ENCODE data around the gene LPP.

Gene LPP

GRCh38 chr3:188792793-188793192, 638.8 kb downstream of the LPP start:
- DNase-seq (ENCODE audit: low spot score) = peak; percentile 28

GRCh38 chr3:188796122-188796631, 642.2 kb downstream of the LPP start:
- peak; percentile 44 for DNase-seq (ENCODE audit: low spot score)

GRCh38 chr3:188797045-188797444, 643.1 kb downstream of the LPP start:
- DNase-seq (ENCODE audit: low spot score) = no peak

- DNase-seq (ENCODE audit: low spot score) = no peak
Measured at GRCh38 chr3:188798556-188799145, 644.7 kb downstream of the LPP start.

GRCh38 chr3:188801393-188801792, 647.4 kb downstream of the LPP start:
- DNase-seq (ENCODE audit: low spot score) = no peak

- DNase-seq (ENCODE audit: low spot score) = no peak
Measured at GRCh38 chr3:188802645-188803044, 648.7 kb downstream of the LPP start.

GRCh38 chr3:188807006-188807405, 653.0 kb downstream of the LPP start:
- DNase-seq (ENCODE audit: low spot score) = no peak

- DNase-seq (ENCODE audit: low spot score) = no peak
Measured at GRCh38 chr3:188812198-188812597, 658.2 kb downstream of the LPP start.

GRCh38 chr3:188814581-188814980, 660.6 kb downstream of the LPP start:
- no peak for DNase-seq (ENCODE audit: low spot score)

GRCh38 chr3:188817103-188817934, 663.4 kb downstream of the LPP start:
- DNase-seq (ENCODE audit: low spot score) = no peak

- DNase-seq (ENCODE audit: low spot score) = no peak
Measured at GRCh38 chr3:188817935-188818269, 663.9 kb downstream of the LPP start.

GRCh38 chr3:188818282-188818681, 664.3 kb downstream of the LPP start:
- no peak for DNase-seq (ENCODE audit: low spot score)

- DNase-seq (ENCODE audit: low spot score) = no peak
Measured at GRCh38 chr3:188819939-188820338, 666.0 kb downstream of the LPP start.

- peak; percentile 10 for DNase-seq (ENCODE audit: low spot score)
Measured at GRCh38 chr3:188822004-188822403, 668.0 kb downstream of the LPP start.

GRCh38 chr3:188822411-188822810, 668.5 kb downstream of the LPP start:
- no peak for DNase-seq (ENCODE audit: low spot score)

GRCh38 chr3:188824566-188824965, 670.6 kb downstream of the LPP start:
- DNase-seq (ENCODE audit: low spot score) = no peak

- DNase-seq (ENCODE audit: low spot score) = no peak
Measured at GRCh38 chr3:188825901-188826300, 671.9 kb downstream of the LPP start.

- DNase-seq (ENCODE audit: low spot score) = no peak
Measured at GRCh38 chr3:188826574-188826973, 672.6 kb downstream of the LPP start.

- no peak for DNase-seq (ENCODE audit: low spot score)
Measured at GRCh38 chr3:188827103-188827502, 673.1 kb downstream of the LPP start.

GRCh38 chr3:188827576-188827975, 673.6 kb downstream of the LPP start:
- no peak for DNase-seq (ENCODE audit: low spot score)

GRCh38 chr3:188829130-188829529, 675.2 kb downstream of the LPP start:
- DNase-seq (ENCODE audit: low spot score) = no peak

GRCh38 chr3:188829576-188829975, 675.6 kb downstream of the LPP start:
- DNase-seq (ENCODE audit: low spot score) = no peak

GRCh38 chr3:188830893-188831292, 676.9 kb downstream of the LPP start:
- no peak for DNase-seq (ENCODE audit: low spot score)

- DNase-seq (ENCODE audit: low spot score) = no peak
Measured at GRCh38 chr3:188832146-188832545, 678.2 kb downstream of the LPP start.

All from putamen (tissue), 1 donor.